Ishikawa (cell line): ENCODE measurements around the gene CYBB.

Experiments
- CEBPB ChIP-seq: IDR thresholded peaks from 2 replicates; pipeline ENCODE4 v1.6.1; 2012
- CREB1 ChIP-seq: IDR thresholded peaks from 2 replicates; pipeline ENCODE4 v1.6.1; 2012; ENCODE audit warnings: low read depth
- EP300 ChIP-seq: IDR thresholded peaks from 2 replicates; pipeline ENCODE4 v1.6.1; 2012; ENCODE audit warnings: borderline replicate concordance
- FOXM1 ChIP-seq: IDR thresholded peaks from 2 replicates; pipeline ENCODE4 v1.6.1; 2012; ENCODE audit warnings: low read depth, borderline replicate concordance
- RAD21 ChIP-seq: IDR thresholded peaks from 2 replicates; pipeline ENCODE4 v1.6.1; 2012; ENCODE audit warnings: low read depth
- TCF12 ChIP-seq: IDR thresholded peaks from 2 replicates; pipeline ENCODE4 v1.6.1; 2012; ENCODE audit warnings: low read depth

DNA sequence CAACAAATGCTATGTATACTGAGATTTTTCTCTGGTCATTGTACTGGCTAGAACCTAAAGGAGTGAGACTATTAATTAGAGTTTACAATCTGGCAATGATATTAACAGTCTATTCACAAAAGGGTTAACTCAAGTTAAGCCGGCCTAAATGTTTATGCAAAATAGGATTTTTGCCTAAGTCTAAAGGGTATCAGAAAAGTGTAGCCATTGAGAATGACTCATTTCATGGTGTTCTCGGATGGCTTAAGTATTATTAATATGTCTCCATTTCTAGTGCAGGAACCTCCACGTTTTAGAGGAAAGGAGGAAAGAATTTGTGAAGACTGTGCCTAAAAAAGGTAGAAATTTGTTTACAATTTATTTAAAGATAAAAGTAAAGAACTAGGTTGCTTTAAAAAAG lies 37.7 kb downstream of the CYBB start:
- no peak for TF ChIP-seq TCF12
- no peak for TF ChIP-seq EP300
- TF ChIP-seq RAD21: no peak
- no peak for TF ChIP-seq CREB1
- no peak for TF ChIP-seq FOXM1
- no peak for TF ChIP-seq CEBPB
